Uterus (tissue), 4 donors: ENCODE results near the gene COPS8. TPM values are rescaled to one million over a fixed set of nuclear protein-coding genes. Genes with fewer than 3 reads are reported as not detected.

ENCODE experiments used
- DNase-seq, 2 donors: peaks; one replicate each; pipeline ENCODE4 v3.0.0-alpha.2; 2019 to 2020
- H3K27ac ChIP-seq, 2 donors: fragments of 200-600 bp; sonication (generic); 1 replicate in 1 of 2; 2 replicates in 1 of 2; pipeline ENCODE4 v1.5.1; 2016 to 2018
- H3K27me3 ChIP-seq, 2 donors: fragments of 200-600 bp; sonication (generic); one replicate each; pipeline ENCODE4 v1.5.1; 2018 to 2019; ENCODE audit warnings: control low read depth in 1 of 2
- H3K36me3 ChIP-seq, 2 donors: fragments of 200-600 bp; sonication (generic); one replicate each; pipeline ENCODE4 v1.5.1; 2019; ENCODE audit warnings: control low read depth in 1 of 2
- H3K4me1 ChIP-seq, 2 donors: fragments of 200-600 bp; sonication (generic); one replicate each; pipeline ENCODE4 v1.5.1; 2018 to 2019; ENCODE audit warnings: control low read depth in 1 of 2
- H3K4me3 ChIP-seq, 2 donors: fragments of 200-600 bp; sonication (generic); 1 replicate in 1 of 2; 2 replicates in 1 of 2; pipeline ENCODE4 v1.5.1; 2018 to 2019; ENCODE audit warnings: mild to moderate bottlenecking in 1 of 2
- H3K9me3 ChIP-seq, 2 donors: fragments of 200-600 bp; sonication (generic); one replicate each; pipeline ENCODE4 v1.5.1; 2019; ENCODE audit warnings: control low read depth in 1 of 2
- CTCF ChIP-seq, 4 experiments: fragments of 200-600 bp in 2 of 4; fragments of 450-650 bp in 2 of 4; sonication (generic) in 2 of 4; IDR thresholded peaks; one replicate each; pipeline ENCODE4 v1.5.1; 2016 to 2019; ENCODE audit warnings: antibody characterized with exemption in 4 of 4, mild to moderate bottlenecking in 2 of 4, moderate library complexity in 1 of 4
- POLR2A ChIP-seq, 2 donors: fragments of 450-650 bp; IDR thresholded peaks; one replicate each; pipeline ENCODE4 v1.6.1; 2016; ENCODE audit warnings: antibody characterized with exemption in 2 of 2, mild to moderate bottlenecking in 1 of 2, moderate library complexity in 1 of 2
- intact Hi-C: fragments of 100-400 bp; cut with DNase I; formaldehyde crosslinking; loops from one replicate; pipeline ENCODE4 v1.15.1; 2023; ENCODE audit warnings: low total_unique reads
- total RNA-seq, 4 donors: library from RNA; depleted of rRNA in 3 of 4; stranded (reverse); fragments of >200 nt in 3 of 4; gene quantifications; one replicate each; pipeline versions ENCODE4 v1.1.0 to v1.2.4, GENCODE V29; 2014 to 2023
- donor health status: DM: yes; HTN: yes; CAD: no.

The COPS8 gene
- total RNA-seq, 4 donors from 2014 or later, result 45.0 to 139 (median 60.8) TPM

DNA sequence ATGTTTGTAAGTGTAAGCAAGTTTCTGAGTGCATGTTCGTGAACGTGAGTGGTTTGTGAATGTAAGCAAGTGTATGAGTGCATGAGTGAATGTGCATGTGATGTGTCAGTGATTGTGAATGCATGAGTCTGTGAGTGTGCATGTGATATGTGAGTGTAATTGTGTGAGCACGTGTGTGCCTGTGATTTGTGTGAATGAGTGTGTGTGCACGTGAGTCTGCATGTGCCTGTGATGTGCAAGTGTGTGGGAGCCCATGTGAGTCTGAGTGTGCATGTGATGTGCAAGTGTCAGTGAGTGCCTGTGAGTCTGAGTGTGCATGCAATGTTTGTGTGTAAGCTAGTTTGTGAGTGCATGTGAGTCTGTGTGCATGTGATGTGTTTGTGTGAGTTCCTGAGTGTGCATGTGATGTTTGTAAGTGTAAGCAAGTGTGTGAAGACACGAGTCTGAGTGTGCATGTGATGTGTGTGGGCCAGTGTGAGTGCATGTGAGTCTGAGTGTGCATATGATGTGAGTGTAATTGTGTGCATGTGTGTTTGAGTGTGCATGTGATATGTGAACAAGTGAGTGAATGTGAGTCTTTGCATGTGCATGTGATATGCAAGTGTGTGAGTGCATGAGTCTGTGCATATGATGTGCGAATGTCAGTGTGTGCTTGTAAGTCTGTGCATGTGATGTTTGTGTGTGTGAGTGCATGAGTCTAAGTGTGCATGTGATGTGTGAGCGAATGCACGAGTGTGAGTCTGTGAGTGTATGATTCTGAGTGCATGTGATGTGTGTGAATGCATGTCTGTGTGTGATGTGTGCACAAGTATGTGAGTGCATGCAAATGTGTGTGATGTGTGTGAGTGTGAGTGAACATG is 45.1 kb downstream of the COPS8 start:
- no peaks in the 10 kb centered on the region for H3K9me3 ChIP-seq
- no peaks in the 10 kb centered on the region for H3K36me3 ChIP-seq
- H3K4me3 ChIP-seq, result no peak overlapping the region
- peaks cover 0 to 11% of the 10 kb centered on the region in 2 donors for H3K4me1 ChIP-seq
- no peak for DNase-seq
- no peaks in the 10 kb centered on the region for H3K27me3 ChIP-seq
- TF ChIP-seq POLR2A (IDR thresholded peaks at IDR 0.05) (no peak), CTCF (IDR thresholded peaks at IDR 0.05) (no peak)
- intact Hi-C loops, result no loop called here
- H3K27ac ChIP-seq, result peak overlapping the region in 1 of 2 donors; percentile 81

DNA sequence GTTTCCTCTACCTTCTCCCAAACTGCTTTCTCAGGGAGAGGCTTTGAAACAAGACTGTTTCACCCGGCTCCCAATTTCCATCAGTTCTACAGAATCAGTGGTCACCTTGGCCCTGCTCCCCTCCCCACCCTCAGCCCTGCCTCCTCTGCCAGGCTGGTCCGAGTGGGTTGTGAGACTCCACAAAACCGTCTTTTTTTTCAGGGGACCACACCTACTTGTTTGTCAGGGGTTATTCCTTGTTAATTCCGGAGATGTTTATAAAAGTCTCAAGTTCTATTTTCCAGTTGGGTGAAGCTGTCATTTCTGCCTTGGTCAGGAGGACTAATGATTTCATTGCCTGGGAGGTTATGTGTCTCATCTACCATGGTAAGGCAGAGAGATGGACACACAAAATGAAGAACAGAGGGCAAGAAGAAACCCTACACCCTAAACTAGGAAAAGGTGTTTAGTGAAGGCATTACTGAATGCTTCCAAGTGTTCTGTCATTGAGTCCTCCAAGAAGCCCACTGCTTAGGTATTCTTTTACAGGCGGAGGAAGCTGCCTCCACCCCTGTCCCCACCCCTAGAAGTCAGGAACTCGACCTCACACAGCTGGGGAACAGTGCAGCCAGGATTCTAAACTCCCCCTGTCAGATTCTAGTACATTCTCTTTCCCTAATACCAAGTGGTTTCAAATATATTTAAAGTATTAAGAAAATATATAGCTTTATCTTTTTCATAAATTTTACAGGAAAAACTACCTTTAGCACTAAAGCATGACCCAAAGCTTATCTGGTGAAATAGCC is 46.3 kb downstream of the COPS8 start:
- H3K36me3 ChIP-seq, result no peaks in the 10 kb centered on the region
- H3K4me3 ChIP-seq, result no peak overlapping the region
- H3K4me1 ChIP-seq, result peaks cover 0 to 8% of the 10 kb centered on the region in 2 donors
- H3K27me3 ChIP-seq, result no peaks in the 10 kb centered on the region
- intact Hi-C loops, result no loop called here
- TF ChIP-seq CTCF (IDR thresholded peaks at IDR 0.05), result no peak
- no peak for TF ChIP-seq POLR2A (IDR thresholded peaks at IDR 0.05)
- peak overlapping the region; percentile 20 to 81 for H3K27ac ChIP-seq
- DNase-seq, result no peak
- no peaks in the 10 kb centered on the region for H3K9me3 ChIP-seq

GRCh38 chr2:237132799-237133198 is 47.1 kb downstream of the COPS8 start:
- intact Hi-C loops, result no loop called here
- no peaks in the 10 kb centered on the region for H3K27me3 ChIP-seq
- peak in 1 of 2 donors; percentile 15 for DNase-seq
- H3K27ac ChIP-seq, result peak overlapping the region; percentile 20 to 81
- H3K36me3 ChIP-seq, result no peaks in the 10 kb centered on the region
- peaks cover 0 to 6% of the 10 kb centered on the region in 2 donors for H3K4me1 ChIP-seq
- H3K9me3 ChIP-seq, result no peaks in the 10 kb centered on the region
- no peak overlapping the region for H3K4me3 ChIP-seq
- TF ChIP-seq CTCF (IDR thresholded peaks at IDR 0.05) (peak in 1 of 4 experiments; percentile 6), POLR2A (IDR thresholded peaks at IDR 0.05) (no peak)

- H3K4me1 ChIP-seq, result peaks cover 0 to 5% of the 10 kb centered on the region in 2 donors
- H3K27ac ChIP-seq, result peak overlapping the region; percentile 64 to 67
- H3K9me3 ChIP-seq, result no peaks in the 10 kb centered on the region
- no peaks in the 10 kb centered on the region for H3K27me3 ChIP-seq
- no peaks in the 10 kb centered on the region for H3K36me3 ChIP-seq
- no peak overlapping the region for H3K4me3 ChIP-seq
- TF ChIP-seq CTCF (IDR thresholded peaks at IDR 0.05), result no peak
- no peak for TF ChIP-seq POLR2A (IDR thresholded peaks at IDR 0.05)
- intact Hi-C loops, result no loop called here
- DNase-seq, result peak in 1 of 2 donors; percentile 44
Observed at GRCh38 chr2:237134321-237135230, 48.9 kb downstream of the COPS8 start.
